HEK293 (cell line): ENCODE results near the gene ZNF652.

Experiments used
- KLF17 ChIP-seq: fragments of 450-650 bp; formaldehyde crosslinking; IDR thresholded peaks from 2 replicates; pipeline ENCODE4 v1.5.1; 2016; ENCODE audit warnings: missing biosample characterization, missing genetic modification characterization
- YY1 ChIP-seq: fragments of 450-650 bp; formaldehyde crosslinking; IDR thresholded peaks from 2 replicates; pipeline ENCODE4 v1.5.1; 2018; ENCODE audit warnings: missing biosample characterization, missing genetic modification characterization
- ZBTB17 ChIP-seq: fragments of 450-650 bp; formaldehyde crosslinking; IDR thresholded peaks from 2 replicates; pipeline ENCODE4 v1.5.1; 2016; ENCODE audit warnings: missing biosample characterization, missing genetic modification characterization
- ZNF114 ChIP-seq: fragments of 450-650 bp; formaldehyde crosslinking; IDR thresholded peaks from 2 replicates; pipeline ENCODE4 v1.5.0; 2017; ENCODE audit warnings: missing biosample characterization, missing genetic modification characterization
- ZNF629 ChIP-seq: fragments of 450-650 bp; formaldehyde crosslinking; IDR thresholded peaks from 2 replicates; pipeline ENCODE4 v1.5.1; 2017; ENCODE audit warnings: missing biosample characterization, missing genetic modification characterization
- TF ChIP-seq, protein P1 (sequence below): fragments of 450-650 bp; formaldehyde crosslinking; IDR thresholded peaks from 2 replicates; pipeline ENCODE4 v1.5.1; 2016; ENCODE audit warnings: missing biosample characterization, missing genetic modification characterization

- no peak for TF ChIP-seq ZNF114 (tag by site-specific recombination)
- TF ChIP-seq ZBTB17 (tag by site-specific recombination), result no peak
- TF ChIP-seq YY1 (tag by site-specific recombination), result no peak
- no peak for TF ChIP-seq KLF17 (tag by site-specific recombination)
- no peak for TF ChIP-seq ZNF629 (tag by site-specific recombination)
- TF ChIP-seq, protein P1, sequence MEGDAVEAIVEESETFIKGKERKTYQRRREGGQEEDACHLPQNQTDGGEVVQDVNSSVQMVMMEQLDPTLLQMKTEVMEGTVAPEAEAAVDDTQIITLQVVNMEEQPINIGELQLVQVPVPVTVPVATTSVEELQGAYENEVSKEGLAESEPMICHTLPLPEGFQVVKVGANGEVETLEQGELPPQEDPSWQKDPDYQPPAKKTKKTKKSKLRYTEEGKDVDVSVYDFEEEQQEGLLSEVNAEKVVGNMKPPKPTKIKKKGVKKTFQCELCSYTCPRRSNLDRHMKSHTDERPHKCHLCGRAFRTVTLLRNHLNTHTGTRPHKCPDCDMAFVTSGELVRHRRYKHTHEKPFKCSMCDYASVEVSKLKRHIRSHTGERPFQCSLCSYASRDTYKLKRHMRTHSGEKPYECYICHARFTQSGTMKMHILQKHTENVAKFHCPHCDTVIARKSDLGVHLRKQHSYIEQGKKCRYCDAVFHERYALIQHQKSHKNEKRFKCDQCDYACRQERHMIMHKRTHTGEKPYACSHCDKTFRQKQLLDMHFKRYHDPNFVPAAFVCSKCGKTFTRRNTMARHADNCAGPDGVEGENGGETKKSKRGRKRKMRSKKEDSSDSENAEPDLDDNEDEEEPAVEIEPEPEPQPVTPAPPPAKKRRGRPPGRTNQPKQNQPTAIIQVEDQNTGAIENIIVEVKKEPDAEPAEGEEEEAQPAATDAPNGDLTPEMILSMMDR (tag by site-specific recombination), result no peak
These were observed 26.2 kb upstream of the ZNF652 start for GRCh38 chr17:49388290-49388640.
